ENCODE measurements around the gene UGT1A3.

DNA sequence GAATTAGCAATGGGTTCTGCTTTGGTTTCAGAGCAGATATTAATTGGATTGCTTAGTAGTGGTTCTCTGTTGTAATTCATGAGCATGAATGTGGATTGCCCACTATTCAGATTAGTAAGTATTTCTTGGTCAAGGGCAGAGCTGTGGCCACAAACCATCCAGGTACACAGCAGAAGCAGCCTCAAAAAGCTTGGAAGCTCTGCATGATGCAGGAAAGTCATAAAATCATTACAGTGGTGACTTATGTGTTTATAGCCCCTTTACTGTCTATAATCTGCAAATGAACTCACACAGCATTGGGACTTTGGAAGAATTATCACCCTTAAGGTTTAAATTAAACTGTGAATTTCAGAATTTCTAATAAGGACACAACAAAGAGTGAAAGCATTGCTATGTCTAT is 29.3 kb downstream of the UGT1A3 start:
- TF ChIP-seq, protein P1, sequence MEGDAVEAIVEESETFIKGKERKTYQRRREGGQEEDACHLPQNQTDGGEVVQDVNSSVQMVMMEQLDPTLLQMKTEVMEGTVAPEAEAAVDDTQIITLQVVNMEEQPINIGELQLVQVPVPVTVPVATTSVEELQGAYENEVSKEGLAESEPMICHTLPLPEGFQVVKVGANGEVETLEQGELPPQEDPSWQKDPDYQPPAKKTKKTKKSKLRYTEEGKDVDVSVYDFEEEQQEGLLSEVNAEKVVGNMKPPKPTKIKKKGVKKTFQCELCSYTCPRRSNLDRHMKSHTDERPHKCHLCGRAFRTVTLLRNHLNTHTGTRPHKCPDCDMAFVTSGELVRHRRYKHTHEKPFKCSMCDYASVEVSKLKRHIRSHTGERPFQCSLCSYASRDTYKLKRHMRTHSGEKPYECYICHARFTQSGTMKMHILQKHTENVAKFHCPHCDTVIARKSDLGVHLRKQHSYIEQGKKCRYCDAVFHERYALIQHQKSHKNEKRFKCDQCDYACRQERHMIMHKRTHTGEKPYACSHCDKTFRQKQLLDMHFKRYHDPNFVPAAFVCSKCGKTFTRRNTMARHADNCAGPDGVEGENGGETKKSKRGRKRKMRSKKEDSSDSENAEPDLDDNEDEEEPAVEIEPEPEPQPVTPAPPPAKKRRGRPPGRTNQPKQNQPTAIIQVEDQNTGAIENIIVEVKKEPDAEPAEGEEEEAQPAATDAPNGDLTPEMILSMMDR (IDR thresholded peaks at IDR 0.05; ENCODE audit: borderline replicate concordance, extremely low read depth, low read length, poor library complexity, severe bottlenecking): no peak
- TF ChIP-seq EZH2 (IDR thresholded peaks at IDR 0.05; ENCODE audit: borderline replicate concordance, low read depth, low read length, severe bottlenecking): no peak

Data from DND-41 (cell line).